ENCODE results near the gene NUDT19.
"Not testable (repeated sequence)": the region's sequence is repeated elsewhere in the genome, so short reads cannot be mapped to it uniquely, and the experiment has no call there.

Gene NUDT19

GRCh38 chr19:32675720-32676185 is 15.9 kb upstream of the NUDT19 start, which contains the start of gene RGS9BP:
TSS of gene RGS9BP (plus strand) at chr19:32675848. CDS start at chr19:32676264, 416 bp downstream.
- FAIRE-seq, result no peak

- no peak for FAIRE-seq
Measured at GRCh38 chr19:32676186-32676894, 15.3 kb upstream of the NUDT19 start.

GRCh38 chr19:32676895-32677359 is 14.7 kb upstream of the NUDT19 start:
- no peak for FAIRE-seq

GRCh38 chr19:32677657-32678056 is 14.0 kb upstream of the NUDT19 start:
- no peak for FAIRE-seq

GRCh38 chr19:32680986-32681385 is 10.6 kb upstream of the NUDT19 start:
- FAIRE-seq, result no peak

GRCh38 chr19:32682317-32682716 is 9.3 kb upstream of the NUDT19 start:
- no peak for FAIRE-seq

GRCh38 chr19:32686847-32687475 is 4.7 kb upstream of the NUDT19 start:
- no peak for FAIRE-seq

- FAIRE-seq, result no peak
Measured at GRCh38 chr19:32687681-32688080, 3.9 kb upstream of the NUDT19 start.

- no peak for FAIRE-seq
Measured at GRCh38 chr19:32688311-32688710, 3.3 kb upstream of the NUDT19 start.

- FAIRE-seq, result no peak
Measured at GRCh38 chr19:32691952-32692726, 518 bp downstream of the NUDT19 start.

GRCh38 chr19:32692727-32693061 is 1.1 kb downstream of the NUDT19 start:
- FAIRE-seq, result no peak

GRCh38 chr19:32693151-32694108 is 1.8 kb downstream of the NUDT19 start:
- FAIRE-seq, result not testable (repeated sequence)

- FAIRE-seq, result not testable (repeated sequence)
Measured at GRCh38 chr19:32694316-32694715, 2.7 kb downstream of the NUDT19 start.

GRCh38 chr19:32694851-32695250 is 3.2 kb downstream of the NUDT19 start:
- not testable (repeated sequence) for FAIRE-seq

- not testable (repeated sequence) for FAIRE-seq
Measured at GRCh38 chr19:32695506-32695905, 3.9 kb downstream of the NUDT19 start.

GRCh38 chr19:32696771-32697170 is 5.2 kb downstream of the NUDT19 start:
- not testable (repeated sequence) for FAIRE-seq

- FAIRE-seq, result not testable (repeated sequence)
Measured at GRCh38 chr19:32700129-32700528, 8.5 kb downstream of the NUDT19 start.

- FAIRE-seq, result peak; percentile 95
Measured at GRCh38 chr19:32702010-32702409, 10.4 kb downstream of the NUDT19 start.

- not testable (repeated sequence) for FAIRE-seq
Measured at GRCh38 chr19:32704006-32704405, 12.4 kb downstream of the NUDT19 start.

GRCh38 chr19:32708457-32708856 is 16.8 kb downstream of the NUDT19 start:
- no peak for FAIRE-seq

- FAIRE-seq, result no peak
Measured at GRCh38 chr19:32709032-32709431, 17.4 kb downstream of the NUDT19 start.

GRCh38 chr19:32711747-32712146 is 20.1 kb downstream of the NUDT19 start:
- FAIRE-seq, result no peak

All from islet of Langerhans (tissue), 1 donor.